Uterus (tissue), 2 donors: Measurements from ENCODE around the gene EXOSC7.

Experiments used
- POLR2A ChIP-seq, 2 donors: fragments of 450-650 bp; IDR thresholded peaks; one replicate each; pipeline ENCODE4 v1.6.1; 2016; ENCODE audit warnings: antibody characterized with exemption in 2 of 2, mild to moderate bottlenecking in 1 of 2, moderate library complexity in 1 of 2
- TF ChIP-seq, protein P1 (sequence below), 4 experiments: fragments of 200-600 bp in 2 of 4; fragments of 450-650 bp in 2 of 4; sonication (generic) in 2 of 4; IDR thresholded peaks; one replicate each; pipeline ENCODE4 v1.5.1; 2016 to 2019; ENCODE audit warnings: antibody characterized with exemption in 4 of 4, mild to moderate bottlenecking in 2 of 4, moderate library complexity in 1 of 4

DNA sequence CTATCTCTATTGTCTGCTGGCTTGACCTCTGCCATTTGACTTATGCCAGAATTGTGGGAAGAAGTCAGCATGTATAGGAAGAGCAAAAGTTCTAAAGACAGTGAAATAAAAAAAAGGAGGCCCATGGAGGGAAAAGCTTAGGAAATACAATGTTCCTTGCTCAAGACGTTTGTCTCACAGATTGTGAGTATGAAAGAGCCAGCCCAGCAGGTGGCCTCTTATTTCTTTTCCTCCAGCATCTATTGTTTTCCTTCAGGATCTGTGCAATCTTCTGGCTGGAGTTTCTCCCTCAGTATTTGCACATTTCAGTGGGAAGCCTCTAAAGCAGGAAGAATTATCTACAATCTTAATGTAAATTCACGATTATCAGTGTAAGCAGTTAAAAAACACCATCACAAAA is 43.8 kb upstream of the EXOSC7 start:
- TF ChIP-seq, protein P1, sequence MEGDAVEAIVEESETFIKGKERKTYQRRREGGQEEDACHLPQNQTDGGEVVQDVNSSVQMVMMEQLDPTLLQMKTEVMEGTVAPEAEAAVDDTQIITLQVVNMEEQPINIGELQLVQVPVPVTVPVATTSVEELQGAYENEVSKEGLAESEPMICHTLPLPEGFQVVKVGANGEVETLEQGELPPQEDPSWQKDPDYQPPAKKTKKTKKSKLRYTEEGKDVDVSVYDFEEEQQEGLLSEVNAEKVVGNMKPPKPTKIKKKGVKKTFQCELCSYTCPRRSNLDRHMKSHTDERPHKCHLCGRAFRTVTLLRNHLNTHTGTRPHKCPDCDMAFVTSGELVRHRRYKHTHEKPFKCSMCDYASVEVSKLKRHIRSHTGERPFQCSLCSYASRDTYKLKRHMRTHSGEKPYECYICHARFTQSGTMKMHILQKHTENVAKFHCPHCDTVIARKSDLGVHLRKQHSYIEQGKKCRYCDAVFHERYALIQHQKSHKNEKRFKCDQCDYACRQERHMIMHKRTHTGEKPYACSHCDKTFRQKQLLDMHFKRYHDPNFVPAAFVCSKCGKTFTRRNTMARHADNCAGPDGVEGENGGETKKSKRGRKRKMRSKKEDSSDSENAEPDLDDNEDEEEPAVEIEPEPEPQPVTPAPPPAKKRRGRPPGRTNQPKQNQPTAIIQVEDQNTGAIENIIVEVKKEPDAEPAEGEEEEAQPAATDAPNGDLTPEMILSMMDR (IDR thresholded peaks at IDR 0.05), result no peak
- TF ChIP-seq POLR2A (IDR thresholded peaks at IDR 0.05), result no peak
